Neural progenitor cell (in vitro differentiated cells): ENCODE measurements around the gene SNAI3. TPM values are rescaled to one million over a fixed set of nuclear protein-coding genes. Genes with fewer than 3 reads are reported as not detected.

Source experiments
- DNase-seq: peaks from one replicate; pipeline ENCODE4 v3.0.0-alpha.2; 2016; ENCODE audit warnings: low spot score
- H2AFZ ChIP-seq: fragments of 200-600 bp; sonication (generic); replicated peaks from 2 replicates; pipeline ENCODE4 v1.6.1; 2016; ENCODE audit warnings: antibody characterized with exemption
- H3F3A ChIP-seq: fragments of 200-600 bp; sonication (generic); 2 replicates; pipeline ENCODE4 v1.6.1; 2016; ENCODE audit warnings: antibody characterized with exemption, low read depth
- H3K27ac ChIP-seq: fragments of 200-600 bp; sonication (generic); 2 replicates; pipeline ENCODE4 v1.5.1; 2016; ENCODE audit warnings: mild to moderate bottlenecking
- H3K27me3 ChIP-seq: fragments of 200-600 bp; sonication (generic); 2 replicates; pipeline ENCODE4 v1.6.1; 2016; ENCODE audit warnings: mild to moderate bottlenecking, moderate library complexity
- H3K36me3 ChIP-seq: fragments of 200-600 bp; sonication (generic); 2 replicates; pipeline ENCODE4 v1.5.1; 2016
- H3K4me1 ChIP-seq: fragments of 200-600 bp; sonication (generic); 2 replicates; pipeline ENCODE4 v1.6.1; 2016; ENCODE audit warnings: mixed run types
- H3K4me2 ChIP-seq: fragments of 200-600 bp; sonication (generic); 2 replicates; pipeline ENCODE4 v1.6.1; 2016
- H3K4me3 ChIP-seq: fragments of 200-600 bp; sonication (generic); 2 replicates; pipeline ENCODE4 v1.5.1; 2016
- H3K79me2 ChIP-seq: fragments of 200-600 bp; sonication (generic); 2 replicates; pipeline ENCODE4 v1.6.1; 2016; ENCODE audit warnings: low read depth
- H3K9ac ChIP-seq: fragments of 200-600 bp; sonication (generic); 2 replicates; pipeline ENCODE4 v1.6.1; 2016
- H3K9me3 ChIP-seq: fragments of 200-600 bp; sonication (generic); 2 replicates; pipeline ENCODE4 v1.5.1; 2016; ENCODE audit warnings: low read depth
- H4K20me1 ChIP-seq: fragments of 200-600 bp; sonication (generic); 2 replicates; pipeline ENCODE4 v1.6.1; 2016; ENCODE audit warnings: low read depth
- H3K27ac Mint-ChIP-seq: 3 replicates; pipeline ENCODE4 v1.8.0; 2021; ENCODE audit warnings: mixed read lengths
- H3K27me3 Mint-ChIP-seq: 2 replicates; pipeline ENCODE4 v1.8.0; 2022; ENCODE audit warnings: low read depth, mild to moderate bottlenecking, inconsistent platforms, moderate library complexity, mixed read lengths; ENCODE audit not compliant: insufficient read depth
- H3K36me3 Mint-ChIP-seq: 3 replicates; pipeline ENCODE4 v1.8.0; 2021; ENCODE audit warnings: mixed read lengths
- H3K4me1 Mint-ChIP-seq: 3 replicates; pipeline ENCODE4 v1.8.0; 2021; ENCODE audit warnings: mixed read lengths
- H3K4me3 Mint-ChIP-seq: 3 replicates; pipeline ENCODE4 v1.8.0; 2021; ENCODE audit warnings: mild to moderate bottlenecking, moderate library complexity, mixed read lengths
- H3K9me3 Mint-ChIP-seq: 3 replicates; pipeline ENCODE4 v1.8.0; 2020; ENCODE audit warnings: mixed read lengths
- EZH2 ChIP-seq: fragments of 200-600 bp; sonication (generic); IDR thresholded peaks from 2 replicates; pipeline ENCODE4 v1.6.1; 2017; ENCODE audit warnings: antibody characterized with exemption, mild to moderate bottlenecking, moderate library complexity
- EZH2phosphoT487 ChIP-seq: fragments of 200-600 bp; sonication (generic); IDR thresholded peaks from 2 replicates; pipeline ENCODE4 v1.6.1; 2017; ENCODE audit warnings: antibody characterized with exemption
- total RNA-seq: library from RNA; depleted of rRNA; stranded (reverse); fragments of >200 nt; gene quantifications from 2 replicates; pipeline ENCODE4 v1.2.3, GENCODE V29; 2015; ENCODE audit warnings: low replicate concordance
- TF ChIP-seq, protein P1 (sequence below): fragments of 200-600 bp; sonication (generic); IDR thresholded peaks from 2 replicates; pipeline ENCODE4 v1.5.1; 2017; ENCODE audit warnings: antibody characterized with exemption, mild to moderate bottlenecking

Gene SNAI3
- total RNA-seq, 1 donor from 2014 or later, result not detected

DNA sequence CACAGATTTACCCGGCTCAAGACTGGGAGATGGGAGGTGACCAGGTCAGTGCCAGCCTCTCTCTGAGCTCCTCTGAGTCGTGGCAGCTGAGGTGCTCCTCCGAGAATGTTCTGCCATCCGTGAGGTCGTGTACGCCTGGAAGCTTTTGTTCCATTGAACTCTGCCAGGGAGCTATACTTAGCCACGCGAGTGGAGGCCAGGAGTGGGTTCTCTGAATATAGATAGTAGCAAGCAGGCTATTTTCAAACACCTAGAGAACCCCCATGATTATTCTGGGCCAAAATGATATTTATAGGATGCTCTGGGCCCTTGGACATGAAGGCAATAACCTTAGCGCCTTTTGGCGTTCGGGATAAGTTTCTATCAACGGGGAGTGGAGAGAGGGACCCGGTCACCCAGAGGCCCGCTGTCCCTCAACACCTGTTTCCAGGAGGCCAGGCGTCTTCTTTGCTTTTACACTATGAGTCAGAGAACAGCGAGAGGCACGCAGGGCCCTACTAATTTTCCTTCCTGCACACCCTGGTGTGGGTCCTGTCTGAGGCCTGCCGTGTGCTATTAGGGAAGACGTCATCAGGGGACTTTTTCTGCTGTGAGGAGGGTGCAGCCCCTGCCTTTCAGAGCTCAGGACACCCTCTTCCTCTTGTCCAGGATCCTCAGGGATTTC is 12.5 kb downstream of the SNAI3 start:
- Histone ChIP-seq H3K9me3 (no peaks in the 10 kb centered on the region), H3K27ac (no peak overlapping the region), H4K20me1 (no peaks in the 10 kb centered on the region), H2AFZ (no peak overlapping the region), H3K27me3 (no peaks in the 10 kb centered on the region), H3K79me2 (no peaks in the 10 kb centered on the region), H3K4me3 (no peak overlapping the region), H3K9ac (no peak overlapping the region), H3F3A (no peaks in the 10 kb centered on the region), H3K4me2 (no peak overlapping the region), H3K4me1 (no peaks in the 10 kb centered on the region), H3K36me3 (no peaks in the 10 kb centered on the region)
- Mint-ChIP-seq H3K36me3 (no peaks in the 10 kb centered on the region), H3K9me3 (no peaks in the 10 kb centered on the region), H3K27me3 (peaks cover 2% of the 10 kb centered on the region), H3K4me3 (no peak overlapping the region), H3K27ac (no peak overlapping the region), H3K4me1 (no peaks in the 10 kb centered on the region)
- DNase-seq, result no peak
- no peak for TF ChIP-seq EZH2
- no peak for TF ChIP-seq EZH2phosphoT487
- TF ChIP-seq, protein P1, sequence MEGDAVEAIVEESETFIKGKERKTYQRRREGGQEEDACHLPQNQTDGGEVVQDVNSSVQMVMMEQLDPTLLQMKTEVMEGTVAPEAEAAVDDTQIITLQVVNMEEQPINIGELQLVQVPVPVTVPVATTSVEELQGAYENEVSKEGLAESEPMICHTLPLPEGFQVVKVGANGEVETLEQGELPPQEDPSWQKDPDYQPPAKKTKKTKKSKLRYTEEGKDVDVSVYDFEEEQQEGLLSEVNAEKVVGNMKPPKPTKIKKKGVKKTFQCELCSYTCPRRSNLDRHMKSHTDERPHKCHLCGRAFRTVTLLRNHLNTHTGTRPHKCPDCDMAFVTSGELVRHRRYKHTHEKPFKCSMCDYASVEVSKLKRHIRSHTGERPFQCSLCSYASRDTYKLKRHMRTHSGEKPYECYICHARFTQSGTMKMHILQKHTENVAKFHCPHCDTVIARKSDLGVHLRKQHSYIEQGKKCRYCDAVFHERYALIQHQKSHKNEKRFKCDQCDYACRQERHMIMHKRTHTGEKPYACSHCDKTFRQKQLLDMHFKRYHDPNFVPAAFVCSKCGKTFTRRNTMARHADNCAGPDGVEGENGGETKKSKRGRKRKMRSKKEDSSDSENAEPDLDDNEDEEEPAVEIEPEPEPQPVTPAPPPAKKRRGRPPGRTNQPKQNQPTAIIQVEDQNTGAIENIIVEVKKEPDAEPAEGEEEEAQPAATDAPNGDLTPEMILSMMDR, result no peak

DNA sequence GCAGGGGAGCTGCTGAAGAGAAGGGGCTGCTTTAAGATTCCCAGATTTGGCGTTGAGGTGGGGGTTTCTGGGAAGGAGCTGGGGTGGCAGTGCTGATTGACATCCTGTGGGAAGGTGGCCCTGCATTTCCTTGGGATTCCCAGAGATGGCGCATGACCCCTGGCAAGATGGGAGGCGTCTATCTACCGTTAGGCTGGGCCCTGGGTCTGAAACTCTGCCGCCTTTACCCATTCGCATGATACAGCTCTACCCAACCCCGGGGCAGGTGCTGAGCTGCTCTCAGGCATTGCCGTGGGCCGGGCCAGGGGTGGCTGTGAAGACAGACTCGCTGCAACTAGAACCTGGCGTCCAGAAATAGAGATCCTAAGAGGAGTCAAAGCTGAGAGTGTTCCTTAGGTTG is 13.5 kb downstream of the SNAI3 start:
- Histone ChIP-seq H4K20me1 (no peaks in the 10 kb centered on the region), H3K4me2 (no peak overlapping the region), H3K27ac (no peak overlapping the region), H3K4me1 (no peaks in the 10 kb centered on the region), H3K79me2 (no peaks in the 10 kb centered on the region), H3K4me3 (no peak overlapping the region), H3K9me3 (no peaks in the 10 kb centered on the region), H2AFZ (no peak overlapping the region), H3K9ac (no peak overlapping the region), H3K27me3 (no peaks in the 10 kb centered on the region), H3F3A (no peaks in the 10 kb centered on the region), H3K36me3 (no peaks in the 10 kb centered on the region)
- peaks cover 2% of the 10 kb centered on the region for H3K27me3 Mint-ChIP-seq
- TF ChIP-seq EZH2phosphoT487 (no peak), EZH2 (no peak)
- TF ChIP-seq, protein P1, result peak; percentile 62
- DNase-seq, result peak; percentile 74
- H3K36me3 Mint-ChIP-seq, result peaks cover 5% of the 10 kb centered on the region
- no peak overlapping the region for H3K4me3 Mint-ChIP-seq
- H3K27ac Mint-ChIP-seq, result no peak overlapping the region
- H3K4me1 Mint-ChIP-seq, result peaks cover under 1% of the 10 kb centered on the region
- no peaks in the 10 kb centered on the region for H3K9me3 Mint-ChIP-seq

DNA sequence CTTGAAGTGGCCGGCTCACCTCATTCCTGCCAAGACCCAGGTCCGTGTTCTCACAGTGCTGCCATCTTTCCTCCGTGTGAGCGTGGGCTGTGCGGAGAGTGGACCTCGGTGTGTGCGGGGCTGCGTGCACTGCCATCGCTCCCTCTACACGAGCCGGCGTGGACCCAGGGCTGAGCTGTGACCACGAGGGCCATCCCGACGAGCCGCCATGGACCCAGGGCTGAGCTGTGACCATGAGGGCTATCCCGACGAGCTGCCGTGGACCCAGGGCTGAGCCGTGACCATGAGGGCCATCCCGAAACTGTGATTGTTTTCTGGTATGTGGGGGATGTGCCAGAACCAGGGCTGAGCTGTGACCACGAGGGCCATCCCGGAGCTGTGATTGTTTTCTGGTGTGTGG is 14.5 kb downstream of the SNAI3 start:
- Histone ChIP-seq H3K4me1 (no peaks in the 10 kb centered on the region), H3K36me3 (no peaks in the 10 kb centered on the region), H3K27me3 (no peaks in the 10 kb centered on the region), H3K4me2 (no peak overlapping the region), H3F3A (peaks cover 3% of the 10 kb centered on the region), H3K4me3 (no peak overlapping the region), H3K27ac (no peak overlapping the region), H3K79me2 (no peaks in the 10 kb centered on the region), H2AFZ (no peak overlapping the region), H4K20me1 (no peaks in the 10 kb centered on the region), H3K9ac (no peak overlapping the region), H3K9me3 (no peaks in the 10 kb centered on the region)
- Mint-ChIP-seq H3K36me3 (peaks cover 5% of the 10 kb centered on the region), H3K9me3 (no peaks in the 10 kb centered on the region), H3K27ac (no peak overlapping the region), H3K4me1 (peaks cover 2% of the 10 kb centered on the region), H3K4me3 (peak overlapping the region; percentile 24), H3K27me3 (peaks cover 2% of the 10 kb centered on the region)
- TF ChIP-seq, protein P1, result no peak
- no peak for DNase-seq
